GM12878 (cell line): ENCODE results near the gene ATP6V0D1. TPM values are rescaled to one million over a fixed set of nuclear protein-coding genes. Genes with fewer than 3 reads are reported as not detected.

Experiments used
- ATAC-seq: fragments of 200-7000 bp; cut with Tn5 transposase; 3 replicates; pipeline ENCODE4 v1.9.1; 2020; ENCODE audit warnings: mild to moderate bottlenecking, moderate library complexity
- BruUV-seq: library from RNA; stranded (reverse); fragments of 400-500 nt; replicated peaks from 2 replicates; lab custom pipeline; 2021; lab: Mats Ljungman, UMichigan
- CTCF ChIA-PET: fragments of 300-600 bp; sonication (Branson Sonifier 250); formaldehyde crosslinking; extraction: SDS; loops from one replicate; lab custom pipeline; 2021; ENCODE audit warnings: inconsistent platforms; lab: Yijun Ruan, JAX
- POLR2A ChIA-PET: fragments of 350-600 bp; formaldehyde crosslinking; extraction: SDS; loops from one replicate; lab custom pipeline; 2021; ENCODE audit warnings: inconsistent platforms; lab: Charles Lee
- RAD21 ChIA-PET: fragments of 300-600 bp; sonication (Branson Sonifier 250); formaldehyde crosslinking; loops from one replicate; lab custom pipeline; 2023; ENCODE audit warnings: antibody characterized with exemption; ENCODE audit not compliant: unreplicated experiment; lab: Charles Lee
- SMC1A ChIA-PET: fragments of 300-600 bp; sonication (Branson Sonifier 250); formaldehyde crosslinking; loops from one replicate; lab custom pipeline; 2023; ENCODE audit not compliant: unreplicated experiment, uncharacterized antibody; lab: Charles Lee
- DNase-seq: peaks from one replicate; pipeline ENCODE4 v3.0.0-alpha.2; 2011; ENCODE audit warnings: low read depth, low spot score
- FAIRE-seq: peaks from 3 replicates; lab custom pipeline; 2011; peaks lifted over from hg19 to GRCh38; lab: Jason Lieb, UNC
- H2AFZ ChIP-seq: 2 replicates; pipeline ENCODE4 v1.6.0; 2011; ENCODE audit warnings: low read depth, low read length, control low read depth; ENCODE audit not compliant: control insufficient read depth
- H3K27ac ChIP-seq: 2 replicates; pipeline ENCODE4 v1.5.1; 2011; ENCODE audit warnings: control low read depth; ENCODE audit not compliant: control insufficient read depth, insufficient read depth
- H3K27me3 ChIP-seq, 2 experiments: replicated peaks in 1 of 2; 2 replicates each; pipeline versions ENCODE4 v1.6.0 to v1.6.1; 2011; ENCODE audit warnings: low read length in 1 of 2; ENCODE audit not compliant: control insufficient read depth in 2 of 2, insufficient read depth in 2 of 2
- H3K36me3 ChIP-seq, 2 experiments: 2 replicates each; pipeline ENCODE4 v1.5.1; 2011; ENCODE audit warnings: low read length in 1 of 2; ENCODE audit not compliant: control insufficient read depth in 2 of 2, insufficient read depth in 2 of 2
- H3K4me1 ChIP-seq: 2 replicates; pipeline ENCODE4 v1.6.1; 2011; ENCODE audit warnings: mild to moderate bottlenecking, low read length, moderate library complexity, mixed read lengths; ENCODE audit not compliant: control insufficient read depth, insufficient read depth
- H3K4me2 ChIP-seq: 2 replicates; pipeline ENCODE4 v1.6.0; 2011; ENCODE audit warnings: control low read depth; ENCODE audit not compliant: control insufficient read depth, insufficient read depth
- H3K4me3 ChIP-seq: fragments of 200-600 bp; sonication (generic); 2 replicates; pipeline ENCODE4 v1.5.1; 2016
- H3K79me2 ChIP-seq: 2 replicates; pipeline ENCODE4 v1.6.0; 2011; ENCODE audit warnings: low read length; ENCODE audit not compliant: control insufficient read depth, insufficient read depth
- H3K9ac ChIP-seq: 2 replicates; pipeline ENCODE4 v1.8.0; 2011; ENCODE audit warnings: low read length, control low read depth, mixed read lengths; ENCODE audit not compliant: control insufficient read depth, insufficient read depth
- H3K9me3 ChIP-seq: replicated peaks from 3 replicates; pipeline ENCODE4 v1.5.1; 2011; ENCODE audit warnings: mild to moderate bottlenecking, low read length; ENCODE audit not compliant: control insufficient read depth, insufficient read depth
- H4K20me1 ChIP-seq: 2 replicates; pipeline ENCODE4 v1.6.0; 2011; ENCODE audit not compliant: control insufficient read depth, insufficient read depth
- BHLHE40 ChIP-seq, 2 experiments: fragments of 450-650 bp in 1 of 2; IDR thresholded peaks; 2 replicates each; pipeline ENCODE4 v1.6.1; 2011 to 2017; ENCODE audit warnings: low read depth in 2 of 2, borderline replicate concordance in 1 of 2, improper control_type of control experiment in 1 of 2, low read length in 1 of 2, mild to moderate bottlenecking in 1 of 2
- CBX5 ChIP-seq: sonication (generic); IDR thresholded peaks from 2 replicates; pipeline ENCODE4 v1.6.1; 2016; ENCODE audit warnings: low read depth, moderate library complexity, mild to moderate bottlenecking, inconsistent platforms
- E2F4 ChIP-seq: IDR thresholded peaks from 2 replicates; pipeline ENCODE4 v1.6.1; 2012; ENCODE audit warnings: low read depth, low read length, improper control_type of control experiment
- EGR1 ChIP-seq, 2 experiments: IDR thresholded peaks; 1 replicate in 1 of 2; 2 replicates in 1 of 2; pipeline ENCODE4 v1.6.1; 2011 to 2012; ENCODE audit warnings: low read depth in 2 of 2, low read length in 2 of 2, borderline replicate concordance in 1 of 2, mild to moderate bottlenecking in 1 of 2, moderate library complexity in 1 of 2
- GATAD2B ChIP-seq: fragments of 450-650 bp; conservative IDR thresholded peaks from 2 replicates; pipeline ENCODE4 v1.6.1; 2017; ENCODE audit warnings: low read depth, mild to moderate bottlenecking, moderate library complexity
- KDM1A ChIP-seq: fragments of 200-600 bp; sonication (generic); IDR thresholded peaks from 2 replicates; pipeline ENCODE4 v1.6.1; 2016; ENCODE audit warnings: borderline replicate concordance
- MEF2A ChIP-seq: IDR thresholded peaks from 2 replicates; pipeline ENCODE4 v1.6.1; 2011; ENCODE audit warnings: low read depth, mild to moderate bottlenecking, low read length, moderate library complexity; ENCODE audit not compliant: insufficient read depth
- MXI1 ChIP-seq: fragments of 150-350 bp; IDR thresholded peaks from 2 replicates; pipeline ENCODE4 v1.6.1; 2011; ENCODE audit warnings: low read depth, mild to moderate bottlenecking, inconsistent platforms, low read length, improper control_type of control experiment
- NFYB ChIP-seq: IDR thresholded peaks from 2 replicates; pipeline ENCODE4 v1.6.1; 2011; ENCODE audit warnings: low read depth, mild to moderate bottlenecking, low read length, improper control_type of control experiment, moderate library complexity; ENCODE audit not compliant: insufficient read depth
- PAX5 ChIP-seq: IDR thresholded peaks from 2 replicates; pipeline ENCODE4 v1.6.1; 2011; ENCODE audit warnings: low read depth, low read length, borderline replicate concordance
- RBBP5 ChIP-seq: fragments of 200-600 bp; sonication (generic); conservative IDR thresholded peaks from 2 replicates; pipeline ENCODE4 v1.6.1; 2016
- RFX5 ChIP-seq: IDR thresholded peaks from 2 replicates; pipeline ENCODE4 v1.6.1; 2011; ENCODE audit warnings: low read depth, low read length, improper control_type of control experiment
- TAF1 ChIP-seq: IDR thresholded peaks from 2 replicates; pipeline ENCODE4 v1.6.1; 2011; ENCODE audit warnings: mild to moderate bottlenecking, low read depth, low read length, borderline replicate concordance
- ZBTB4 ChIP-seq: fragments of 450-650 bp; formaldehyde crosslinking; IDR thresholded peaks from 2 replicates; pipeline ENCODE4 v1.4.0; 2022; ENCODE audit warnings: mild to moderate bottlenecking, moderate library complexity
- ZNF592 ChIP-seq: fragments of 450-650 bp; IDR thresholded peaks from 2 replicates; pipeline ENCODE4 v1.6.1; 2017; ENCODE audit warnings: mild to moderate bottlenecking, moderate library complexity
- WGBS: methylation state at CpG from one replicate; pipeline ENCODE4 v1.1.6; 2016; ENCODE audit warnings: low lambda C conversion rate; ENCODE audit not compliant: insufficient replicate concordance, insufficient coverage; ENCODE audit errors: missing lambda C conversion rate; 5-methylcytosine and 5-hydroxymethylcytosine counted together
- in situ Hi-C: fragments of 300-500 bp; cut with MboI; formaldehyde crosslinking; loops from 9 replicates; pipeline ENCODE4 v1.14.3; 2018; ENCODE audit warnings: mixed read lengths
- intact Hi-C: fragments of 100-400 bp; cut with micrococcal nuclease; formaldehyde crosslinking; loops from one replicate; pipeline ENCODE4 v1.14.2; 2022; ENCODE audit not compliant: unreplicated experiment
- polyA plus RNA-seq, 11 experiments: library from polyadenylated mRNA; depleted of rRNA in 4 of 11; unstranded in 6 of 11; stranded (reverse) in 5 of 11; fragments of >200 nt; fragmentation: Nextera tagmentation in 4 of 11; fragmentation: Illumina TruSeq in 1 of 11; extraction: Ambion mirVana in 4 of 11; extraction: Trizol in 1 of 11; gene quantifications; 1 replicate in 1 of 11; 2 replicates in 10 of 11; pipeline versions ENCODE4 v1.2.1 to v1.2.3, GENCODE V29; 2011 to 2016; ENCODE audit warnings: inconsistent platforms in 2 of 11, missing spikeins in 2 of 11, low read depth in 1 of 11
- total RNA-seq, 4 experiments: library from RNA; depleted of rRNA in 3 of 4; stranded (reverse); fragments of >200 nt in 3 of 4; fragmentation: Illumina TruSeq in 1 of 4; extraction: Trizol in 1 of 4; gene quantifications; 2 replicates each; pipeline versions ENCODE4 v1.2.1 to v1.2.3, GENCODE V29; 2013 to 2021

ATP6V0D1 gene
- total and polyA plus RNA-seq, 10 of the 15 experiments (the other 5 are each of a cell fraction or from before 2014, with no cell fraction given), result 28.1 to 141 (median 70.3) TPM

- TF ChIP-seq ZNF592 (no peak), CBX5 (no peak), MEF2A (no peak), TAF1 (no peak), EGR1 (IDR thresholded peaks at IDR 0.05; ENCODE audit: borderline replicate concordance in 1 of 2, low read depth in 2 of 2, low read length in 2 of 2) (no peak)
Measured at GRCh38 chr16:67425061-67425460, 55.9 kb downstream of the ATP6V0D1 start (continued).

- Histone ChIP-seq H3K4me3 (no peak overlapping the region), H3K4me2 (no peak overlapping the region), H3K79me2 (no peaks in the 10 kb centered on the region), H3K9me3 (no peaks in the 10 kb centered on the region), H2AFZ (no peak overlapping the region), H4K20me1 (0 out of 2 replicates have a peak, but pooled peaks cover 2% of the 10 kb centered on the region), H3K27me3 (peaks cover 5% of the 10 kb centered on the region in 2 experiments), H3K36me3 (no peaks in the 10 kb centered on the region), H3K9ac (no peak overlapping the region), H3K27ac (no peak overlapping the region), H3K4me1 (no peaks in the 10 kb centered on the region)
- RAD21 ChIA-PET, result interaction anchor here (1.2 to 1.4 kb wide), 2 partner anchors 23 to 26 kb away, joined by 3 read pairs; no protein-coding TSS in a partner anchor
- POLR2A ChIA-PET, result no interaction called here
- WGBS, result 37% methylated on average over 5 of the region's 5 CpGs
- no TSS peak for BruUV-seq
- CTCF ChIA-PET, result interaction anchor here (1.1 to 5.6 kb wide), 3 partner anchors 21 to 43 kb away, joined by 4 to 84 read pairs (median 4); no protein-coding TSS in a partner anchor
- DNase-seq (no peak), ATAC-seq (no peak), FAIRE-seq (no peak)
- in situ Hi-C loops (loop anchor here (25.0 kb wide), 1 partner anchor 437 kb away; the partner anchor contains the start of gene CES4A), intact Hi-C loops (no loop called here)
- SMC1A ChIA-PET, result no interaction called here
- TF ChIP-seq NFYB (no peak), ZBTB4 (CRISPR knock-in tag) (no peak), BHLHE40 (IDR thresholded peaks at IDR 0.05; ENCODE audit: borderline replicate concordance in 1 of 2, low read depth in 2 of 2, low read length in 1 of 2) (no peak), KDM1A (no peak), GATAD2B (no peak), RBBP5 (no peak), MXI1 (no peak), PAX5 (no peak), E2F4 (no peak), RFX5 (no peak)
Measured at GRCh38 chr16:67424261-67424615, 56.7 kb downstream of the ATP6V0D1 start.
